Measurements from ENCODE around the gene ZNF764. TPM values are rescaled to one million over a fixed set of nuclear protein-coding genes. Genes with fewer than 3 reads are reported as not detected.

Gene ZNF764
- total RNA-seq, 4 donors from 2014 or later: 1.5 to 11.3 (median 7.3) TPM

- H3K27me3 ChIP-seq: no peaks in the 10 kb centered on the region
- DNase-seq: peak; percentile 98 to 99
- TF ChIP-seq POLR2A (IDR thresholded peaks at IDR 0.05) (peak in 1 of 2 donors; percentile 6), CTCF (IDR thresholded peaks at IDR 0.05) (peak in 3 of 4 experiments; percentile 37 to 51 (median 37))
- H3K4me3 ChIP-seq: peak overlapping the region; percentile 91 to 98
- no peaks in the 10 kb centered on the region for H3K9me3 ChIP-seq
- peaks cover 0 to 6% of the 10 kb centered on the region in 2 donors for H3K4me1 ChIP-seq
- H3K27ac ChIP-seq: peak overlapping the region; percentile 96 to 100
- intact Hi-C loops (cut with DNase I; ENCODE audit: low total_unique reads): no loop called here
- no peaks in the 10 kb centered on the region for H3K36me3 ChIP-seq
Measured at GRCh38 chr16:30526823-30527634, 31.1 kb downstream of the ZNF764 start.

- intact Hi-C loops (cut with DNase I; ENCODE audit: low total_unique reads): no loop called here
- Histone ChIP-seq H3K4me1 (peaks cover 0 to 6% of the 10 kb centered on the region in 2 donors), H3K27ac (peak within 1 kb of the TSS; percentile 96 to 100), H3K36me3 (no peaks in the 10 kb centered on the region), H3K4me3 (peak within 1 kb of the TSS; percentile 91 to 98), H3K27me3 (no peaks in the 10 kb centered on the region), H3K9me3 (no peaks in the 10 kb centered on the region)
- TF ChIP-seq CTCF (IDR thresholded peaks at IDR 0.05): no peak
- peak in 1 of 2 donors; percentile 21 for TF ChIP-seq POLR2A (IDR thresholded peaks at IDR 0.05)
- peak; percentile 49 to 50 for DNase-seq
Measured at GRCh38 chr16:30526137-30526822, 31.9 kb downstream of the ZNF764 start, which contains the start of gene ZNF768. Gene ZNF768, minus strand, starts transcription at chr16:30526566. Its CDS starts 153 bp downstream, at chr16:30526413.

GRCh38 chr16:30525844-30526136 lies 32.4 kb downstream of the ZNF764 start:
- no peaks in the 10 kb centered on the region for H3K9me3 ChIP-seq
- H3K27ac ChIP-seq: peak overlapping the region; percentile 96 to 100
- DNase-seq: no peak
- no peaks in the 10 kb centered on the region for H3K36me3 ChIP-seq
- H3K27me3 ChIP-seq: no peaks in the 10 kb centered on the region
- TF ChIP-seq CTCF (IDR thresholded peaks at IDR 0.05): no peak
- no peak for TF ChIP-seq POLR2A (IDR thresholded peaks at IDR 0.05)
- intact Hi-C loops (cut with DNase I; ENCODE audit: low total_unique reads): no loop called here
- H3K4me1 ChIP-seq: peaks cover 0 to 6% of the 10 kb centered on the region in 2 donors
- peak overlapping the region; percentile 91 to 98 for H3K4me3 ChIP-seq

- Histone ChIP-seq H3K4me3 (no peak overlapping the region), H3K27me3 (no peaks in the 10 kb centered on the region), H3K36me3 (no peaks in the 10 kb centered on the region), H3K27ac (no peak overlapping the region), H3K9me3 (no peaks in the 10 kb centered on the region), H3K4me1 (peaks cover 0 to 6% of the 10 kb centered on the region in 2 donors)
- intact Hi-C loops (cut with DNase I; ENCODE audit: low total_unique reads): no loop called here
- TF ChIP-seq CTCF (IDR thresholded peaks at IDR 0.05): no peak
- TF ChIP-seq POLR2A (IDR thresholded peaks at IDR 0.05): no peak
- no peak for DNase-seq
Measured at GRCh38 chr16:30524575-30525568, 33.3 kb downstream of the ZNF764 start.

Data from uterus (tissue), 4 donors.